A673 (cell line): ENCODE results near the gene EDN1. TPM values are rescaled to one million over a fixed set of nuclear protein-coding genes. Genes with fewer than 3 reads are reported as not detected.

Source experiments
- BruUV-seq: library from RNA; stranded (reverse); fragments of 400-500 nt; replicated peaks from 2 replicates; lab custom pipeline; 2021; lab: Mats Ljungman, UMichigan
- CTCF ChIA-PET: fragments of 300-600 bp; sonication (Branson Sonifier 250); formaldehyde crosslinking; loops from one replicate; lab custom pipeline; 2022; ENCODE audit warnings: antibody characterized with exemption; lab: Charles Lee
- POLR2A ChIA-PET: fragments of 300-600 bp; sonication (Branson Sonifier 250); formaldehyde crosslinking; loops from one replicate; lab custom pipeline; 2022; ENCODE audit warnings: antibody characterized with exemption; ENCODE audit not compliant: low non-redundant PET; lab: Charles Lee
- DNase-seq: peaks from one replicate; pipeline ENCODE4 v3.0.0-alpha.2; 2015; ENCODE audit warnings: low spot score
- H3K27ac ChIP-seq: fragments of 200-600 bp; sonication (generic); 2 replicates; pipeline ENCODE4 v1.5.1; 2016; ENCODE audit warnings: mixed run types, low read depth, mild to moderate bottlenecking, mixed read lengths, antibody characterized with exemption, low read length; ENCODE audit not compliant: poor library complexity, severe bottlenecking
- H3K27me3 ChIP-seq: fragments of 200-600 bp; sonication (generic); replicated peaks from 2 replicates; pipeline ENCODE4 v1.6.1; 2017; ENCODE audit warnings: mixed run types, low read depth, mild to moderate bottlenecking, mixed read lengths, antibody characterized with exemption, low read length; ENCODE audit not compliant: insufficient read depth, poor library complexity
- H3K36me3 ChIP-seq: fragments of 200-600 bp; sonication (generic); 2 replicates; pipeline ENCODE4 v1.6.1; 2016; ENCODE audit warnings: mixed run types, mild to moderate bottlenecking, mixed read lengths, antibody characterized with exemption, low read length; ENCODE audit not compliant: insufficient read depth, poor library complexity, severe bottlenecking
- H3K4me1 ChIP-seq: fragments of 200-600 bp; sonication (generic); 2 replicates; pipeline ENCODE4 v1.6.1; 2017; ENCODE audit warnings: mixed run types, mild to moderate bottlenecking, mixed read lengths, antibody characterized with exemption, low read length; ENCODE audit not compliant: insufficient read depth, poor library complexity, severe bottlenecking
- H3K4me3 ChIP-seq: fragments of 200-600 bp; sonication (generic); 2 replicates; pipeline ENCODE4 v1.5.1; 2016; ENCODE audit warnings: low read depth, mixed run types, mild to moderate bottlenecking, mixed read lengths, low read length; ENCODE audit not compliant: poor library complexity, severe bottlenecking
- H3K9me3 ChIP-seq: fragments of 200-600 bp; sonication (generic); 2 replicates; pipeline ENCODE4 v1.6.1; 2016; ENCODE audit warnings: mixed run types, low read depth, mild to moderate bottlenecking, mixed read lengths, antibody characterized with exemption, low read length; ENCODE audit not compliant: poor library complexity, severe bottlenecking
- CTCF ChIP-seq: fragments of 300-800, 200-600 bp; sonication (generic); conservative IDR thresholded peaks from 2 replicates; pipeline ENCODE4 v1.5.1; 2017; ENCODE audit warnings: low read depth, mild to moderate bottlenecking, antibody characterized with exemption, low read length, moderate library complexity, mixed read lengths
- EZH2 ChIP-seq: fragments of 200-600 bp; sonication (generic); IDR thresholded peaks from 2 replicates; pipeline ENCODE4 v1.6.1; 2017; ENCODE audit warnings: borderline replicate concordance, low read depth, mild to moderate bottlenecking, mixed read lengths, antibody characterized with exemption, low read length; ENCODE audit not compliant: poor library complexity, severe bottlenecking
- intact Hi-C: fragments of 100-400 bp; cut with micrococcal nuclease; formaldehyde crosslinking; loops from one replicate; pipeline ENCODE4 v1.10.0; 2022; ENCODE audit not compliant: unreplicated experiment
- total RNA-seq: library from RNA; stranded (reverse); gene quantifications from 2 replicates; pipeline ENCODE4 v1.2.3, GENCODE V29; 2021

Gene EDN1
- total RNA-seq, 1 experiment from 2014 or later, result not detected

- Histone ChIP-seq H3K27ac (no peak overlapping the region), H3K4me1 (no peaks in the 10 kb centered on the region), H3K27me3 (no peaks in the 10 kb centered on the region), H3K4me3 (no peak overlapping the region), H3K36me3 (no peaks in the 10 kb centered on the region), H3K9me3 (no peaks in the 10 kb centered on the region)
- TF ChIP-seq EZH2 (no peak), CTCF (no peak)
- BruUV-seq, result no TSS peak
- intact Hi-C loops, result no loop called here
- DNase-seq, result no peak
- CTCF ChIA-PET, result no interaction called here
- POLR2A ChIA-PET, result no interaction called here
Measured at GRCh38 chr6:12335131-12335527, 45.0 kb downstream of the EDN1 start.

GRCh38 chr6:12335717-12336116 lies 45.6 kb downstream of the EDN1 start:
- no peak for DNase-seq
- Histone ChIP-seq H3K4me3 (no peak overlapping the region), H3K27me3 (peaks cover under 1% of the 10 kb centered on the region), H3K27ac (no peak overlapping the region), H3K36me3 (no peaks in the 10 kb centered on the region), H3K4me1 (no peaks in the 10 kb centered on the region), H3K9me3 (no peaks in the 10 kb centered on the region)
- POLR2A ChIA-PET, result no interaction called here
- intact Hi-C loops, result no loop called here
- TF ChIP-seq EZH2 (no peak), CTCF (no peak)
- CTCF ChIA-PET, result no interaction called here
- no TSS peak for BruUV-seq

GRCh38 chr6:12336121-12336971 lies 46.2 kb downstream of the EDN1 start:
- no peaks in the 10 kb centered on the region for H3K4me1 ChIP-seq

More at GRCh38 chr6:12336121-12336971, 46.2 kb downstream of the EDN1 start:
- POLR2A ChIA-PET, result no interaction called here
- TF ChIP-seq EZH2 (no peak), CTCF (no peak)
- H3K36me3 ChIP-seq, result no peaks in the 10 kb centered on the region
- H3K27ac ChIP-seq, result no peak overlapping the region
- intact Hi-C loops, result no loop called here
- H3K27me3 ChIP-seq, result peaks cover 7% of the 10 kb centered on the region
- H3K4me3 ChIP-seq, result no peak overlapping the region
- no peak for DNase-seq
- no peaks in the 10 kb centered on the region for H3K9me3 ChIP-seq
- CTCF ChIA-PET, result no interaction called here
- no TSS peak for BruUV-seq
